ENCODE results near the gene ITPRIPL2.

ITPRIPL2 gene

DNA sequence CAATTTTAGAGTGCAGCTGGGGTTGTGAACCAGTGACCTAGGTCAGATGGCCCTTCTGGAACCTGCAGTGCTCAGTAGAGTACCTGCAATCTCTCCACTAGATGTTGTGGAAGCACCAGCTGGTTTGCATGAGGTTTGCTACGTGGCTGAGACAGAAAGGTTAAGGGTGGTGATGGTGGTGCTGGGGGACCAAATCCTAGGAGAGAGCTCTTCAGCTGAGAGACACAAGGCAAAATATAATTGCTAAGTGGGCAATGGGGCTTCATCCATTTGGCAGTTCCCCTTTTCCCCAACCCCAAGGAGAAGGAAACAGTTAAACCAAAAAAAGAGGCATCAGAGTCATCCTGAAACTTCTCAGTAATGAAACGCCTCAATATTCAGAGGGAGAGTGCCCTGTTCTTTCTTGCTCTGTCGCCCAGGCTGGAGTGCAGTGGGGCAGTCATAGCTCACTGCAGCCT lies 13.9 kb downstream of the ITPRIPL2 start:
- no peak overlapping the region for H3K27ac ChIP-seq (ENCODE audit: low read depth, low read length)
- H3K36me3 ChIP-seq (ENCODE audit: insufficient read depth, low read length) = no peaks in the 10 kb centered on the region
- H3K4me3 ChIP-seq (ENCODE audit: low read length) = no peak overlapping the region
- no peaks in the 10 kb centered on the region for H3K27me3 ChIP-seq (ENCODE audit: insufficient read depth, low read length)
- H3K9ac ChIP-seq (ENCODE audit: low read depth, low read length) = no peak overlapping the region
- H3K9me3 ChIP-seq (ENCODE audit: insufficient read depth, low read depth, low read length) = no peaks in the 10 kb centered on the region
- H3K4me1 ChIP-seq (ENCODE audit: insufficient read depth, low read length) = peaks cover 15% of the 10 kb centered on the region
- 87% methylated on average over 3 of the region's 3 CpGs for WGBS

DNA sequence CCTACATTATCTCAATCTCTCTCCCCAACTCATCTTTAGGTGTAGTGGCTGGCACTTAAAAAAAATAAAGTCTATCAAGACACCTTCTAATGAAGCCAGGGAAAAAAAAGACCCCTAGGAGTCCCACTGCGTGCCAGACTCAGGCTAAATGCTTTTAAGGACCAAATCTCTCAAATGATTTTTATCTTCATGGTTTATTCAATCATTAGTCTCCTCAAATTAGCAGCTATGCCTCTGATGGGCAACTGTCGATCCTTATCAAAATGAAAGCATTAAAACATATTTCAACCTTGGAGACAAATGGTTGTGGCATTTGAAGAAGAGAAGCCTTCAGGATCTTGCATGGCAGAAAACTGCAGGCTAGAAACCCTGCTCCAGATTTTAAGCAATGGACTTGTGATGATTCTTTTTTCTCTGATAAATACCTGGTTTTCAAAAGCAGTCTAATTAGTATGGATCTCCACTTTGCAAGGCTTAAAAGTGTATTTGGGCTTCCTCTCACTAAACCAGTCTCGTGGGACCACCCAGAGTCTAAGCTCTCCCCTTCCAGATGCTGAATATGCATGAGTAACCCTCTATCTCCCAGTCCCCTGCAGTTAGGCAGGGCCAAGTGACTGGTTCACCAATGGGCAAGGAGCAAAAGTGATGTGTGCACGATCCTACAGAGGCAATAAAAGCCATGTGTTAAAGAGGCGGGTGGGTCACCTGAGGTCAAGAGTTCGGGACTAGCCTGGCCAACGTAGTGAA lies 14.9 kb downstream of the ITPRIPL2 start:
- Histone ChIP-seq H3K9ac (ENCODE audit: low read depth, low read length) (no peak overlapping the region), H3K4me3 (ENCODE audit: low read length) (no peak overlapping the region), H3K27ac (ENCODE audit: low read depth, low read length) (no peak overlapping the region), H3K36me3 (ENCODE audit: insufficient read depth, low read length) (no peaks in the 10 kb centered on the region), H3K9me3 (ENCODE audit: insufficient read depth, low read depth, low read length) (no peaks in the 10 kb centered on the region), H3K27me3 (ENCODE audit: insufficient read depth, low read length) (no peaks in the 10 kb centered on the region), H3K4me1 (ENCODE audit: insufficient read depth, low read length) (peaks cover 15% of the 10 kb centered on the region)
- WGBS = 74% methylated on average over 6 of the region's 7 CpGs

DNA sequence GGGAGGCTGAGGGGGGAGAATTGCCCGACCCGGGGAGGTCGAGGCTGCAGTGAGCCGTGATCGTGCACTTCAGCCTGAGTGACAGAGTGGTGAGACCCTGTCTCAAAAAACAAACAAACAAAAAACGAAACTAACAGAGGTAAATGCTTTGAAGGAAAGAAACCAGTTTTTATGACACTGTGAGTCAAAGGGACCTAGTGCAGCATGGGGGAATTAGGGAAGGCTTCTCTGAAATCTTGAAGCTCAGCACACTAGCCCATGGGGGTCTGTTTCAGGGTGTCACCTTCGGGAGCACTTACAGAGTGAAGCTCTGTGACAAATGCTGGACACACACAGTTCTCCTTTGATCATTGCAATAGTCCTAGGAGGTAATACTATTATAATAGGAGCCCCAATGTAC lies 16.6 kb downstream of the ITPRIPL2 start:
- no peaks in the 10 kb centered on the region for H3K9me3 ChIP-seq (ENCODE audit: insufficient read depth, low read depth, low read length)
- H3K36me3 ChIP-seq (ENCODE audit: insufficient read depth, low read length) = no peaks in the 10 kb centered on the region
- 90% methylated on average over 7 of the region's 7 CpGs for WGBS
- H3K4me1 ChIP-seq (ENCODE audit: insufficient read depth, low read length) = peaks cover 15% of the 10 kb centered on the region
- H3K4me3 ChIP-seq (ENCODE audit: low read length) = no peak overlapping the region
- no peak overlapping the region for H3K9ac ChIP-seq (ENCODE audit: low read depth, low read length)
- no peaks in the 10 kb centered on the region for H3K27me3 ChIP-seq (ENCODE audit: insufficient read depth, low read length)
- H3K27ac ChIP-seq (ENCODE audit: low read depth, low read length) = no peak overlapping the region

DNA sequence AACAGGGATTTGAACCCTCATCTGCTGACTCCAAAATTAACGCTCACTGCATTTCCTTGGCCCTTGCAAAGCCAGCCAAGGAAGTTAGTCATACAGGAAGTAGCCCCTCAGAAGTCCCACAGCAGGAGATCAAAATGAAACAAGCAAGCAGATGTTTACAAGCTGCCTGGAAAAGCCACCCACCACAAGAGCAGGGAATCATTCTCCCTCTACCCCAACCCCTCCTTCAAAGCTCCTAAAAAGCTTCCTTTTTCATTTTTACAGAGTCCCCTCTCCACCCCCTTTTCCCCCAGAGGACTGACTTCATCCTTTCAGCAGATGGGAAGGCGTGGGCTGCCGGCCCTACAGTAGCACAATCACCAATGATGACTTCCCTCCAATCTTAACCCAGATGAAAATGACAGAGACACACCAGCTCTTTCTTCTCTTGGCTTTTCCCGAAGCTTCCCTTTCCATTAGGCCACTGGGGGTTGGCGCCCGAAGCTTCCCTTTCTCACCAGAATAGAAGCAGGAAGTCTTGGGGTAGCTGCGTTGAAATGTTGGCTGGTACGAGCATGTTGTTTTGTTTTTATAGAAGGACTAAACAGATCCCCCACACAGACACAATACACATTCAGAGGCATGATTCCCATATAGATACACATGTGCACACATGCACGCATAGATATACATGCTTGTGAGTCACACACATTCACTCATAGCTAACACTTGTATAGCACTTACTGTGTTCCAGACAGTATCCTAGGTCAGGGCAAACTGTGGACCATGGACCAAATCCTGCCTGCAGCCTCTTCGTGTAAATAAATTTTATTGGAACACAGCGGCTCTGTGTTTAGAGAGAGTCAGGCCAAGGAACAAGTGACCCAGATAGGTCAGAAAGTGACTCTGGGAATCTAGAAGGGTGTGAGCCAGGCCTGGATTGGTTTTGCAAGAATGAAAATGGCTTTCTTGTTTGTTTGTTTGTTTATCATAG lies 17.4 kb downstream of the ITPRIPL2 start:
- Histone ChIP-seq H3K36me3 (ENCODE audit: insufficient read depth, low read length) (no peaks in the 10 kb centered on the region), H3K4me3 (ENCODE audit: low read length) (no peak overlapping the region), H3K27ac (ENCODE audit: low read depth, low read length) (peak overlapping the region; percentile 7; the same call in 1 of the 2 replicates), H3K4me1 (ENCODE audit: insufficient read depth, low read length) (peaks cover 15% of the 10 kb centered on the region), H3K9me3 (ENCODE audit: insufficient read depth, low read depth, low read length) (no peaks in the 10 kb centered on the region), H3K27me3 (ENCODE audit: insufficient read depth, low read length) (no peaks in the 10 kb centered on the region), H3K9ac (ENCODE audit: low read depth, low read length) (no peak overlapping the region)
- WGBS = 59% methylated on average over 7 of the region's 11 CpGs

DNA sequence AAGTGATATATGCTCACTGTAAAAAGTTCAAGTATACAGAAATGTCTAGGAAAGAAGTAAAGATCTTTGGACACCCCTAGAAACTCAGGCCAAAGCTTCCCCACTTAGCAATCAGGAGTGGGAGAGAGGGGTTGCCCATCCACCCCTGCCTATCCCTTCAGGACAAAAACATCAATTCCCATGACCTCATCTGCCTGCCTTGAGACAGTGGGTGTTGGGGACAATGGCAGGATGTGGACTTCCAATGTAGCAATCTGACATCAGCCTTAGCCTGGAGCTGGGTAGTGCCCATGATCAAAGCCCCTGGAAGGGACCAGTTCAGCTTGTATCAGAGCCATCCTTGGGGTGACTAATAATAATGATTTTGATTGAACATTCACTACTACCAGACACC lies 18.1 kb downstream of the ITPRIPL2 start:
- H3K9me3 ChIP-seq (ENCODE audit: insufficient read depth, low read depth, low read length) = no peaks in the 10 kb centered on the region
- H3K36me3 ChIP-seq (ENCODE audit: insufficient read depth, low read length) = no peaks in the 10 kb centered on the region
- H3K27ac ChIP-seq (ENCODE audit: low read depth, low read length) = no peak overlapping the region
- H3K4me3 ChIP-seq (ENCODE audit: low read length) = no peak overlapping the region
- H3K27me3 ChIP-seq (ENCODE audit: insufficient read depth, low read length) = no peaks in the 10 kb centered on the region
- H3K9ac ChIP-seq (ENCODE audit: low read depth, low read length) = no peak overlapping the region
- H3K4me1 ChIP-seq (ENCODE audit: insufficient read depth, low read length) = peaks cover 15% of the 10 kb centered on the region

DNA sequence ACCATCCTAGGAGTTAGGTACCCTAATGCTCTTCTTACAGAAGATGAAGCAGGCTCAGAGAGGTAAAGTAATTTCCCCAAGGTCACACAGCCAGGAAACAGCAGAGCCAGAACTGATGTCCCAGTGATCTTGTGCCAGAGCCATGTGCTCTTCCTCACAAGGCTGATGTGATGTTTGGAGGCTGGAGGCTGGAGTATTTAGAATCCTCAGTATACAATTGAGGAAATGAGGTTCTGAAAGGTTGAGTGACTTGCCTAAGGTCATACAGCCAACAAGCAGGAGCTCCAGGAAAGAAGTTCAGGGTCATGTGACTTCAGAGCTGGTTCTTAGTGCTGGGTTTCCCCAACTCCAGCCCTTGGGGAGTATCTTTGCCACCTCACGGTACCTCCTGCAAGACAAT lies 18.5 kb downstream of the ITPRIPL2 start:
- 81% methylated on average over 1 of the region's 1 CpG for WGBS
- H3K4me1 ChIP-seq (ENCODE audit: insufficient read depth, low read length) = peaks cover 15% of the 10 kb centered on the region
- no peak overlapping the region for H3K9ac ChIP-seq (ENCODE audit: low read depth, low read length)

DNA sequence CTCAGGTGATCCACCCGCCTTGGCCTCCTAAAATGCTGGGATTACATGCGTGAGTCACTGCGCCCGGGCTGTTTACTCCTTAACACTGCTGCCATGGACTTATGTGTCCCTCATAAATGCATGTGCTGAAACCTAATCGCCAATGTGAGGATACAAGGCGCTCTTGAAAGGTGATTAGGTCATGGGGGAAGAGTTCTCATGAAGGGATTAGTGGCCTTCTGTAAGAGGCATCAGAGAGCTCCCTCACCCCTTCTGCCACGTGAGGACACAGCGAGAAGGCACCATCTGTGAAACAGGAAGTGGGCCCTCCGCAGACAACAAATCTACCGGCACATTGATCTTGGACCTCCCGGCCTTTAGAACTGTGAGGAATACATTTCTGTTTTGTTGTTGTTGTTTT lies 19.1 kb downstream of the ITPRIPL2 start:
- 95% methylated on average over 11 of the region's 11 CpGs for WGBS
- H3K9me3 ChIP-seq (ENCODE audit: insufficient read depth, low read depth, low read length) = no peaks in the 10 kb centered on the region
- no peak overlapping the region for H3K9ac ChIP-seq (ENCODE audit: low read depth, low read length)
- no peak overlapping the region for H3K27ac ChIP-seq (ENCODE audit: low read depth, low read length)
- H3K36me3 ChIP-seq (ENCODE audit: insufficient read depth, low read length) = no peaks in the 10 kb centered on the region
- H3K4me1 ChIP-seq (ENCODE audit: insufficient read depth, low read length) = peaks cover 15% of the 10 kb centered on the region
- H3K4me3 ChIP-seq (ENCODE audit: low read length) = no peak overlapping the region
- no peaks in the 10 kb centered on the region for H3K27me3 ChIP-seq (ENCODE audit: insufficient read depth, low read length)

More for the DNA sequence above, 18.5 kb downstream of the ITPRIPL2 start:
- Histone ChIP-seq H3K9me3 (ENCODE audit: insufficient read depth, low read depth, low read length) (no peaks in the 10 kb centered on the region), H3K36me3 (ENCODE audit: insufficient read depth, low read length) (no peaks in the 10 kb centered on the region), H3K4me3 (ENCODE audit: low read length) (no peak overlapping the region), H3K27me3 (ENCODE audit: insufficient read depth, low read length) (no peaks in the 10 kb centered on the region), H3K27ac (ENCODE audit: low read depth, low read length) (no peak overlapping the region)

DNA sequence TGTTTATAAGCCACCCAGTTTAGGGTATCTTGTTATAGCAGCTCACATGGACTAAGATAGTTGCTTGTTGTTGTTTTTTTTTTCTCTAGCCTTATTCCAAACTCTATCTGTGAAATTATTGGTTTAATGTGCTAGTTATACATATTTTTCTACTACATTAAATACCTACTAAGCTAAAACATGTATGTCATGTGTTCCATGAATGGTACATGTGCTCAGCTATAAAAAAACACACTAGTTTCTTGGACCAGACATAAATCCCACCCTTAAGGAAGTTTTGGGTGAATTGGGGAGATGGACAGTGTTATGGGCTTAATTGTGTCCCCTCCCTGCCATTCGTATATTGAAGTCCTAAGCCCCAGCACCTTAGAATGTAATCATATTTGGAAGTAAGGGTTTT lies 19.8 kb downstream of the ITPRIPL2 start:
- H3K36me3 ChIP-seq (ENCODE audit: insufficient read depth, low read length) = no peaks in the 10 kb centered on the region
- H3K9ac ChIP-seq (ENCODE audit: low read depth, low read length) = no peak overlapping the region
- H3K27me3 ChIP-seq (ENCODE audit: insufficient read depth, low read length) = no peaks in the 10 kb centered on the region
- WGBS = 100% methylated on average over 1 of the region's 1 CpG
- H3K27ac ChIP-seq (ENCODE audit: low read depth, low read length) = no peak overlapping the region
- H3K9me3 ChIP-seq (ENCODE audit: insufficient read depth, low read depth, low read length) = no peaks in the 10 kb centered on the region
- H3K4me3 ChIP-seq (ENCODE audit: low read length) = no peak overlapping the region
- peaks cover 15% of the 10 kb centered on the region for H3K4me1 ChIP-seq (ENCODE audit: insufficient read depth, low read length)

DNA sequence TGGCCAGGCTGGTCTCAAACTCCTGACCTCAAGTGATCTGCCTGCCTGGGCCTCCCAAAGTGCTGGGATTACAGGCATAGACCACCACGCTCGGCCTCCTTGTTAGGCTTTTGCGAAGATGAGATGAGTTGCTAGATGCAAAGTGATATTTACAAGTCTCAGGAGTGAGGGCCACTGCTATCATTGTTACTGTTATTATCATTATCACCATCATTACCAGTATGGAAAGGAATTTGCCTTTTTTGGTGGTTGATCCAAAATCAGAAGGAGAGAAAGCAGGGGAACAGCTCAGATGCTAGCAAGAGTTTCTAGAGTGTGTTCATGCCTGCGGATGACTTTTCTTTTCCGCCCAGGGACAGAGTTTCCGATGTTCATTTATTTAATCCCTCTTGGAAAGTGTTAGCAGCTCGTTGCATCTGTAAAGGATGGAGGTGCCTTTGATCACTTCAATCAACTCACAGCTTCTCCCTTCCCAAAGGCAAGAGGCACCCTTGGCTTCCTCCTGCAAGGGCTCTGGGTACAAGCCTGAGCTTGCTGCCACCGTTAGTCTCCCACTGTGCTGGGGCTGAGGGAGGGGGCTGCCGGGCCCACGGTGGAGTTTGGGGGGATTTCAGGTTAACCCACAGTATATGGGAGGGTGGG lies 21.6 kb downstream of the ITPRIPL2 start:
- H3K4me1 ChIP-seq (ENCODE audit: insufficient read depth, low read length) = peaks cover 19% of the 10 kb centered on the region
- no peaks in the 10 kb centered on the region for H3K9me3 ChIP-seq (ENCODE audit: insufficient read depth, low read depth, low read length)
- no peak overlapping the region for H3K9ac ChIP-seq (ENCODE audit: low read depth, low read length)
- 57% methylated on average over 10 of the region's 10 CpGs for WGBS
- no peaks in the 10 kb centered on the region for H3K27me3 ChIP-seq (ENCODE audit: insufficient read depth, low read length)
- H3K27ac ChIP-seq (ENCODE audit: low read depth, low read length) = no peak overlapping the region
- H3K36me3 ChIP-seq (ENCODE audit: insufficient read depth, low read length) = no peaks in the 10 kb centered on the region
- no peak overlapping the region for H3K4me3 ChIP-seq (ENCODE audit: low read length)

DNA sequence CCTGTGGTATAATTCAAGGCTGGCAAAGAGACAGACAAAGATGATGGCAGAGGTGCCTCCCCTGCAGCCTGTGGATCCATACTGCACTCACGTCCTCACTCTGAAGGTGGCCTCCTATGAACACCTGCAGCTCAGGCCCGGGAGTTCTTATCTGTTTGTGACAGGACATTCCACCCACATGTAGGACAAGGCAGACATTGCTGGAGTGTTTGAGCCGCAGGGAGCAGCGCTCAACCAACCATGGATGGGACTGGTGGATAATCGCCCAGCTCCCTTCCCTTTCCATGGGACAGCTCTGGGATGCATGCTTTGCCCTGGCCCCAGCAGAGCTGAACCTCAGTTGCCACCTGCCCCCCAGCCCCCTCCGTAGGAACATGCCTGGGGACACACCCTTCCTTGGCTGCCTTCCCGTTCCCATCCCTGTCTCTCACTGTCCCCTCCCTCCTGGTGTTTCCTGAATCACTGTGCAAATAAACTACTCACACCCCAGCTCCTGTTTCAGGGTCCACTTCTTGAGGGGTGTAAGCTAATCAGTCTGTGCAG lies 22.2 kb downstream of the ITPRIPL2 start:
- Histone ChIP-seq H3K9ac (ENCODE audit: low read depth, low read length) (no peak overlapping the region), H3K4me3 (ENCODE audit: low read length) (no peak overlapping the region), H3K36me3 (ENCODE audit: insufficient read depth, low read length) (no peaks in the 10 kb centered on the region), H3K27ac (ENCODE audit: low read depth, low read length) (no peak overlapping the region), H3K9me3 (ENCODE audit: insufficient read depth, low read depth, low read length) (no peaks in the 10 kb centered on the region), H3K27me3 (ENCODE audit: insufficient read depth, low read length) (no peaks in the 10 kb centered on the region), H3K4me1 (ENCODE audit: insufficient read depth, low read length) (peaks cover 13% of the 10 kb centered on the region)
- WGBS = 49% methylated on average over 7 of the region's 7 CpGs

All from HUES64 (cell line).